HG03354 (cell line): Measurements from ENCODE around the gene TIMM22.
"Not testable (repeated sequence)": the region's sequence is repeated elsewhere in the genome, so short reads cannot be mapped to it uniquely, and the experiment has no call there.

Experiments used
- ATAC-seq: cut with Tn5 transposase; IDR thresholded peaks from one replicate; pipeline ENCODE4 v1.9.1; 2021; ENCODE audit warnings: mild to moderate bottlenecking; ENCODE audit not compliant: unreplicated experiment, poor library complexity, severe bottlenecking

Gene TIMM22

GRCh38 chr17:1036171-1036844, 39.4 kb downstream of the TIMM22 start:
- ATAC-seq: no peak

DNA sequence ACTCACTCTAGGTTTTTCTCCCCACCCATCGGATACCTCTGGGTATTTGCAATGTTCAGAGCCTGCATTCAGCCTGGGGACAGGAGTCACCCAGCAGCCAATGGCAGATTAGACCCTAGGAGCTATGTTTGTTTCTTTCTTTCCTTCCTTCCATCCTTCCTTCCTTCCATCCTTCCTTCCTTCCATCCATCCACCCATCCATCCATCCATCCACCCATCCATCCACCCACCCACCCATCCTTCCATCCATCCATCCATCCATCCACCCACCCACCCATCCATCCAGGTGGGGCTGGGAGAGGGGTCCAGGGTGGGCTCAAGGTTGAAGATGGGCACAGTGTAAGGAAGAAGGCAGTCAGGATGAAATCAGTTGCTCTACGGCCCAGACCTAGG, 39.9 kb downstream of the TIMM22 start:
- no peak for ATAC-seq

- no peak for ATAC-seq
These were observed 40.4 kb downstream of the TIMM22 start for GRCh38 chr17:1037238-1037879.

DNA sequence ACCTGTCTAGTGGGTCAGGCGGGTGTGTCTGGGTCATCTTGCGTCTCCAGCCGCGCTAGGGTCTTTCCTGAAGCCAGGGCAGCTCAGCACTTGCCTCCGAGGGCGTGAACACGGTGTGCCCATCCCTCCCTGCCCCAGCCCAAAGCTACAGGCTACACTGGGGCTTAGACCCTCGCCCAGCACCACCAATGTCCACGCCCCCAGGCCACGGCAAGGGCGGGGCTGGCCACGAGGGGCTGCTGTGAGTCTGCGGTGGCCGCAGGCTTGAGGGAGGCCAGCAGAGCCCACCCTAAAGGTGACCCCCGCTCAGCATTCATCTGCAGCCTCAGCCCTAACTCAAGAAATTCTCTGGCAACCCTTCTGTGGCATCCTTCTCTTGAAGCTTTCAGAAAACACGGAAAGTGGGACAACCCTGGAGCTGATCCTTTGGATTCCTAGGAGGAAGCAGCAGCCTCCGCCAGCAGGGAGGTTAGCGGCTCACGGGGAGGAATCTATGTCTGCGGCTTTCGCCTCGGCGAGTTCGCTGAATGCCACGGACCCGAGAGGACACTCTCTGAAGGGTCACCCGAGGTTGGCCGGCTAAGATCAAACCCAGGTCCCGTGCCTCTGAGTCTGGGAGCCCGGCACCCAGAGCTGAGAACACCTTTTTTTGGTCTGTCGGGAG, 41.7 kb downstream of the TIMM22 start:
- ATAC-seq: no peak

GRCh38 chr17:1039123-1039507, 42.2 kb downstream of the TIMM22 start:
- ATAC-seq: no peak

- no peak for ATAC-seq
These were observed 42.7 kb downstream of the TIMM22 start for GRCh38 chr17:1039511-1040215.

DNA sequence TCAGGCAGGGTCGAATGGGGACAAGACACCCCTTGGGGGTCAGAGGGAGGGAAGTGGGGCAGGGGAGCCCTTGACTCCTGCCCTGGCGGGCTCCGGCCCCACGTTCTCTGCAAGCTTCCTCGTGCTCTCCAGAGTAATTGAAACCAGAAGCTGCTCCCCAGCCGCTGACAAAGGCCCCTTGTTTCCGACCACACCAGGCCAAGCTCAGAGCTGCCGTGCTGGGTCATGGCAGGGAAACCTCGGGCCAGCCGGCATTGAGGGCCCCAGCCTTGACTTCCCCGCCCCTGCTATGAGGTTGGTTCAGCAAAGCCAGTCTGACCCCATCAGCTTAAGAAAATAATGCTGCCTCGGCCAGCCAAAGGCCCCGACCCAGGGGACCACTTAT, 43.3 kb downstream of the TIMM22 start:
- no peak for ATAC-seq

DNA sequence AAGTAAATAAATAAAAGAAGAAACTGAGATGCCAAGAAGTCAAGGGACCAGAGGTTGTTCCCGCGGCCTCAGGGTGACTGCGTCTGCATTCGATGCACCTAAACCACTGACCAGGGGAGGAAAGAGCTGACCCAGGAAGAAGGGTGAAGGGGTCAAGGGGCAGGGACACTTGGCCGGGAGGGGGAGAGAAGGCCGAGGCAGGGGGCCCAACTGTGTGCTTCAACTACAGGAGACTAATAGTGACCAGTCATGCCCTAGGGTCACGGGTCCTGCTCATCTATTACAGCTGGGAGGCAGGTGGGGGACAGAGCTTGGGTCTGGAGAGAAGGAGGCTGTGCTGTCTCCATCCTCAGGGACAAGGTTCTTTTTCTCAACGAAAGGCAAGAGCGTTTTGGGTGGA, 44.8 kb downstream of the TIMM22 start:
- ATAC-seq: no peak

DNA sequence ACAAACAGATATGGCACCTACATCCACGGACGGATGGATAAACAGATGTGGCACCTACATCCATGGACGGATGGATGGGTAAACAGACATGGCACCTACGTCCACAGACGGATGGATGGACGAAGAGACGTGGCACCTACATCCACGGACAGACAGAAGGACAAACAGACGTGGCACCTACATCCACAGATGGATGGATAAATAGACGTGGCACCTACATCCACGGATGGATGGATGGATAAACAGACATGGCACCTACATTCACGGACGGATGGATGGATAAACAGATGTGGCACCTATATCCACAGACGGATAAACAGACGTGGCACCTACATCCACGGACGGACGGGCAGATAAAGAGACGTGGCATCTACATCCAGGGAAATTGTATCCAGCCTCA, 45.6 kb downstream of the TIMM22 start:
- no peak for ATAC-seq

- ATAC-seq: no peak
These were observed 46.8 kb downstream of the TIMM22 start for GRCh38 chr17:1043601-1044251.

GRCh38 chr17:1044387-1045009, 47.6 kb downstream of the TIMM22 start:
- ATAC-seq: not testable (repeated sequence)

- no peak for ATAC-seq
These were observed 48.5 kb downstream of the TIMM22 start for GRCh38 chr17:1045456-1045855.

GRCh38 chr17:1047177-1047878, 50.4 kb downstream of the TIMM22 start:
- ATAC-seq: no peak

- ATAC-seq: no peak
These were observed 51.0 kb downstream of the TIMM22 start for GRCh38 chr17:1047879-1048470.

DNA sequence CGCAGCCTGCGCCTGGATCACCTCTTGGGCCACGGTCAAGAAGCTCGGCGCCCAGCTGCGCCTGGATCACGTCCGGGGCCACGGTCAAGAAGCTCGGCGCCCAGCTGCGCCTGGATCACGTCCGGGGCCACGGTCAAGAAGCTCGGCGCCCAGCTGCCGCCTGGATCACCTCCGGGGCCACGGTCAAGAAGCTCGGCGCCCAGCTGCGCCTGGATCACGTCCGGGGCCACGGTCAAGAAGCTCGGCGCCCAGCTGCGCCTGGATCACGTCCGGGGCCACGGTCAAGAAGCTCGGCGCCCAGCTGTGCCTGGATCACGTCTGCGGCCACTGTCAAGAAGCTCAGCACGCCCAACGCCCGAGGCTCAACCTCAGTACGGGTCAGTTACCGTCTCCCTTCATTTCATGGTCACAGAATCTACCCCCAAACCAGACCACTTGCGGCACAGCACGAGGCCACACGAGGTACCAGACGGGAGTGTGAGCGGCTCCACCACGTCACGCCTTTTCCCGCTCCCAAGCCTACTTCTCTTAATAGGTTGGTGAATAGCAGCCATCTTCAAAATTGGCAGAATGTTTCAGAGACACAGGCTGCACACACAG, 51.7 kb downstream of the TIMM22 start:
- not testable (repeated sequence) for ATAC-seq

- no peak for ATAC-seq
These were observed 52.7 kb downstream of the TIMM22 start for GRCh38 chr17:1049446-1050225.

DNA sequence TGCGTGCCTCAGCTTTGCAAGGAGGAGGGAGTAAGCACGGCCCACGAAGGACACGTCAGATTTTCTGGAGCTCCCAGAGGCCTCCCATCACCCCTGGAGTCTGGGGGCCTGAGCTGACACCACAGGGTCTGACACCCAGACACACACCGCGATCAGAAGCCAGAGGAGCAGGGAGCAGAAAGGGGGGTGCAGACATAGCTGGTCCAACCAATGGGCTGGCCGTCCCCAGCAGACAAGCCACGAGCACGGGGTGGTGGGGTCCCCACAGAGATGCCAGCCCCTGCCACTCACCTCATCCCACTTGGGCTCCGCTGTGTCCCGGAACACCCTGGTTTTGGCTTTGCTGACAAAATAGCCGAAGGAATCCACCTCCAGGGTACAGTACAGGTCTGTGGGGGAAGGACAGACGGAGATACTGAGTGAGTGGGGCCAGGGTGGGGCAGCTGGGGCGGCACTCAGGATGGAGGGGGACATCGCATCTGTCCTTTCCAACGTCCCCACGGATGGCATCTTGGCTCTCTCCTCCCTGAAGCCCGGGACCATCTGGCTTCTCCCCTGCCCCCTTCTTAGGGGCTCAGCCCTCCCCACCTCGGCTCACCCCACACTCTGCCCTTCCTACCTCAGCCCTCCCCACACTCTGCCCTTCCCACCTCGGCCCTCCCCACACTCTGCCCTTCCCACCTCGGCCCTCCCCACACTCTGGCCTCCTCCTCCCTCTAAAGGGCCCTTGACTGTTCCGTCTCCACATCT, 53.5 kb downstream of the TIMM22 start:
- no peak for ATAC-seq
